Epithelial cell of esophagus (primary cell): ENCODE results near the gene HHIPL1.

Source experiments
- DNase-seq: peaks from one replicate; pipeline ENCODE4 v3.0.0; 2010; ENCODE audit warnings: low read depth
- H3K4me3 ChIP-seq: 2 replicates; pipeline ENCODE4 v1.5.1; 2011; ENCODE audit warnings: mild to moderate bottlenecking, low read length, control low read depth
- CTCF ChIP-seq: IDR thresholded peaks from 2 replicates; pipeline ENCODE4 v1.5.1; 2011; ENCODE audit warnings: low read depth, mild to moderate bottlenecking, low read length, control low read depth, inconsistent platforms; ENCODE audit not compliant: insufficient read depth; ENCODE audit errors: missing control alignments

The HHIPL1 gene

GRCh38 chr14:99627510-99628381 lies 17.2 kb upstream of the HHIPL1 start:
- no peak for TF ChIP-seq CTCF
- DNase-seq = no peak

GRCh38 chr14:99628887-99629618 lies 15.9 kb upstream of the HHIPL1 start:
- TF ChIP-seq CTCF = peak; percentile 94
- no peak overlapping the region for H3K4me3 ChIP-seq
- peak; percentile 76 for DNase-seq

More at GRCh38 chr14:99627510-99628381, 17.2 kb upstream of the HHIPL1 start:
- no peak overlapping the region for H3K4me3 ChIP-seq

- TF ChIP-seq CTCF = no peak
- no peak overlapping the region for H3K4me3 ChIP-seq
- no peak for DNase-seq
Observed at GRCh38 chr14:99630202-99630601, 14.7 kb upstream of the HHIPL1 start.

- no peak for TF ChIP-seq CTCF
- no peak overlapping the region for H3K4me3 ChIP-seq
Observed at GRCh38 chr14:99632410-99633035, 12.4 kb upstream of the HHIPL1 start.

GRCh38 chr14:99633141-99633540 lies 11.8 kb upstream of the HHIPL1 start:
- TF ChIP-seq CTCF = no peak
- no peak overlapping the region for H3K4me3 ChIP-seq
- no peak for DNase-seq

More at GRCh38 chr14:99632410-99633035, 12.4 kb upstream of the HHIPL1 start:
- DNase-seq = no peak

- no peak overlapping the region for H3K4me3 ChIP-seq
- TF ChIP-seq CTCF = no peak
- no peak for DNase-seq
Observed at GRCh38 chr14:99633918-99634317, 11.0 kb upstream of the HHIPL1 start.
